Measurements from ENCODE around the gene SPAG17. TPM values are rescaled to one million over a fixed set of nuclear protein-coding genes. Genes with fewer than 3 reads are reported as not detected.

The SPAG17 gene
- total RNA-seq, 6 experiments from 2014 or later, result not detected

GRCh38 chr1:118190561-118190960 lies 5.5 kb upstream of the SPAG17 start:
- no peak overlapping the region for H3K4me3 Mint-ChIP-seq
- no peak overlapping the region for H3K27ac Mint-ChIP-seq

GRCh38 chr1:118189564-118189963 lies 4.5 kb upstream of the SPAG17 start:
- no peak for TF ChIP-seq CTCF (IDR thresholded peaks at IDR 0.05)
- no peak overlapping the region for H3K27ac Mint-ChIP-seq
- DNase-seq, result no peak
- peaks cover 12% of the 10 kb centered on the region for H3K4me1 Mint-ChIP-seq (ENCODE audit: low read depth)
- H3K4me3 Mint-ChIP-seq, result no peak overlapping the region
- H3K9me3 Mint-ChIP-seq, result no peaks in the 10 kb centered on the region; the same call in 1 of the 2 replicates
- H3K36me3 Mint-ChIP-seq (ENCODE audit: low read depth), result no peaks in the 10 kb centered on the region
- peaks cover 4% of the 10 kb centered on the region for H3K27me3 Mint-ChIP-seq (ENCODE audit: insufficient read depth)

More at GRCh38 chr1:118190561-118190960, 5.5 kb upstream of the SPAG17 start:
- TF ChIP-seq CTCF (IDR thresholded peaks at IDR 0.05), result no peak
- Mint-ChIP-seq H3K4me1 (ENCODE audit: low read depth) (peaks cover 2% of the 10 kb centered on the region; the same call in 1 of the 2 replicates), H3K27me3 (ENCODE audit: insufficient read depth) (no peaks in the 10 kb centered on the region; the same call in none of the 2 replicates), H3K9me3 (no peaks in the 10 kb centered on the region; the same call in 1 of the 2 replicates), H3K36me3 (ENCODE audit: low read depth) (no peaks in the 10 kb centered on the region)
- no peak for DNase-seq

GRCh38 chr1:118188411-118188810 lies 3.4 kb upstream of the SPAG17 start:
- Mint-ChIP-seq H3K36me3 (ENCODE audit: low read depth) (no peaks in the 10 kb centered on the region), H3K4me3 (no peak overlapping the region), H3K27ac (no peak overlapping the region), H3K4me1 (ENCODE audit: low read depth) (peaks cover 14% of the 10 kb centered on the region), H3K9me3 (no peaks in the 10 kb centered on the region; the same call in 1 of the 2 replicates), H3K27me3 (ENCODE audit: insufficient read depth) (peaks cover 5% of the 10 kb centered on the region)
- no peak for DNase-seq
- TF ChIP-seq CTCF (IDR thresholded peaks at IDR 0.05), result no peak

GRCh38 chr1:118186026-118186425 lies 998 bp upstream of the SPAG17 start:
- H3K4me3 Mint-ChIP-seq, result no peak overlapping the region
- no peak for DNase-seq
- H3K9me3 Mint-ChIP-seq, result no peaks in the 10 kb centered on the region
- H3K36me3 Mint-ChIP-seq (ENCODE audit: low read depth), result no peaks in the 10 kb centered on the region
- H3K27me3 Mint-ChIP-seq (ENCODE audit: insufficient read depth), result peaks cover 5% of the 10 kb centered on the region
- no peak overlapping the region for H3K27ac Mint-ChIP-seq
- TF ChIP-seq CTCF (IDR thresholded peaks at IDR 0.05), result no peak
- peaks cover 14% of the 10 kb centered on the region for H3K4me1 Mint-ChIP-seq (ENCODE audit: low read depth)

- no peak for DNase-seq
- H3K9me3 Mint-ChIP-seq, result no peaks in the 10 kb centered on the region
- H3K27me3 Mint-ChIP-seq (ENCODE audit: insufficient read depth), result peaks cover 5% of the 10 kb centered on the region
- peak overlapping the region; percentile 83; the same call in 1 of the 2 replicates for H3K4me3 Mint-ChIP-seq
- no peaks in the 10 kb centered on the region for H3K36me3 Mint-ChIP-seq (ENCODE audit: low read depth)
- no peak for TF ChIP-seq CTCF (IDR thresholded peaks at IDR 0.05)
- no peak overlapping the region for H3K27ac Mint-ChIP-seq
- H3K4me1 Mint-ChIP-seq (ENCODE audit: low read depth), result peaks cover 14% of the 10 kb centered on the region
Observed at GRCh38 chr1:118184739-118185083, 317 bp downstream of the SPAG17 start.

GRCh38 chr1:118183586-118183985 lies 1.4 kb downstream of the SPAG17 start:
- Mint-ChIP-seq H3K9me3 (no peaks in the 10 kb centered on the region), H3K4me3 (no peak overlapping the region), H3K27me3 (ENCODE audit: insufficient read depth) (peaks cover 5% of the 10 kb centered on the region), H3K36me3 (ENCODE audit: low read depth) (no peaks in the 10 kb centered on the region), H3K4me1 (ENCODE audit: low read depth) (peaks cover 14% of the 10 kb centered on the region), H3K27ac (no peak overlapping the region)
- DNase-seq, result no peak
- TF ChIP-seq CTCF (IDR thresholded peaks at IDR 0.05), result no peak
